Measurements from ENCODE around the gene MTIF3.

MTIF3 gene

GRCh38 chr13:27495551-27495950, 45.2 kb upstream of the MTIF3 start (continued):
- TF ChIP-seq KLF8 (tag by site-specific recombination; IDR thresholded peaks at IDR 0.05), result no peak
- TF ChIP-seq ZBTB21 (tag by site-specific recombination; IDR thresholded peaks at IDR 0.05), result no peak
- no peak for TF ChIP-seq ZNF404 (tag by site-specific recombination; IDR thresholded peaks at IDR 0.05)
- no peak for TF ChIP-seq ZNF837 (tag by site-specific recombination; IDR thresholded peaks at IDR 0.05)

- no peaks in the 10 kb centered on the region for H3K4me1 ChIP-seq (ENCODE audit: control insufficient read depth, insufficient read depth, low read length)
- no peak for TF ChIP-seq ZNF658 (tag by site-specific recombination; IDR thresholded peaks at IDR 0.05)
- TF ChIP-seq IKZF3 (tag by site-specific recombination; IDR thresholded peaks at IDR 0.05), result no peak
- no peak for TF ChIP-seq ZNF518A (tag by site-specific recombination; conservative IDR thresholded peaks at IDR 0.05; ENCODE audit: low read depth)
- TF ChIP-seq ZNF324 (tag by site-specific recombination; IDR thresholded peaks at IDR 0.05), result no peak
- no peak for TF ChIP-seq ZNF221 (tag by site-specific recombination; IDR thresholded peaks at IDR 0.05; ENCODE audit: borderline replicate concordance)
- TF ChIP-seq EGR2 (tag by site-specific recombination; IDR thresholded peaks at IDR 0.05; ENCODE audit: low read depth), result no peak
- TF ChIP-seq ZNF404 (tag by site-specific recombination; IDR thresholded peaks at IDR 0.05), result no peak
- TF ChIP-seq ZNF266 (tag by site-specific recombination; IDR thresholded peaks at IDR 0.05; ENCODE audit: low read depth), result no peak
- TF ChIP-seq SETDB1 (IDR thresholded peaks at IDR 0.05; ENCODE audit: insufficient read length, low read length), result no peak
- no peak for TF ChIP-seq ZNF132 (tag by site-specific recombination; IDR thresholded peaks at IDR 0.05; ENCODE audit: borderline replicate concordance)
- TF ChIP-seq ZBTB11 (tag by site-specific recombination; conservative IDR thresholded peaks at IDR 0.05; ENCODE audit: low read depth), result no peak
- TF ChIP-seq GLIS2 (tag by site-specific recombination; IDR thresholded peaks at IDR 0.05), result no peak
- TF ChIP-seq ZNF514 (tag by site-specific recombination; IDR thresholded peaks at IDR 0.05), result no peak
- TF ChIP-seq ZNF394 (tag by site-specific recombination; IDR thresholded peaks at IDR 0.05; ENCODE audit: borderline replicate concordance), result no peak
- no peak overlapping the region for H3K4me3 ChIP-seq (ENCODE audit: low read depth, low read length)
- CTCF ChIA-PET, result no interaction called here
- no peak overlapping the region for H3K27ac ChIP-seq (ENCODE audit: extremely low read depth, low read depth, low read length)
- no peaks in the 10 kb centered on the region for H3K36me3 ChIP-seq (ENCODE audit: control insufficient read depth in 2 of 2, insufficient read depth in 1 of 2, low read length in 2 of 2)
- POLR2A ChIA-PET, result no interaction called here
- H3K9me3 ChIP-seq (ENCODE audit: control insufficient read depth, insufficient read depth, low read depth, low read length), result no peaks in the 10 kb centered on the region
Measured at GRCh38 chr13:27493981-27494380, 43.6 kb upstream of the MTIF3 start.

- ChIA-PET POLR2A (no interaction called here), CTCF (no interaction called here)
- Histone ChIP-seq H3K9me3 (ENCODE audit: control insufficient read depth, insufficient read depth, low read depth, low read length) (no peaks in the 10 kb centered on the region), H3K4me1 (ENCODE audit: control insufficient read depth, insufficient read depth, low read length) (no peaks in the 10 kb centered on the region), H3K27ac (ENCODE audit: extremely low read depth, low read depth, low read length) (no peak overlapping the region), H3K36me3 (ENCODE audit: control insufficient read depth in 2 of 2, insufficient read depth in 1 of 2, low read length in 2 of 2) (no peaks in the 10 kb centered on the region), H3K4me3 (ENCODE audit: low read depth, low read length) (no peak overlapping the region)
- no peak for TF ChIP-seq ZNF501 (tag by site-specific recombination; IDR thresholded peaks at IDR 0.05)
- no peak for TF ChIP-seq TCF7L2 (IDR thresholded peaks at IDR 0.05; ENCODE audit: borderline replicate concordance, low read depth, low read length)
- no peak for TF ChIP-seq YY1 (tag by site-specific recombination; IDR thresholded peaks at IDR 0.05)
- no peak for TF ChIP-seq ZNF529 (tag by site-specific recombination; IDR thresholded peaks at IDR 0.05; ENCODE audit: insufficient replicate concordance)
- TF ChIP-seq GLIS2 (tag by site-specific recombination; IDR thresholded peaks at IDR 0.05), result no peak
- TF ChIP-seq KLF10 (tag by site-specific recombination; IDR thresholded peaks at IDR 0.05), result no peak
- no peak for TF ChIP-seq SETDB1 (IDR thresholded peaks at IDR 0.05; ENCODE audit: insufficient read length, low read length)
- no peak for TF ChIP-seq GFI1B (tag by site-specific recombination; IDR thresholded peaks at IDR 0.05)
Measured at GRCh38 chr13:27489456-27489855, 39.1 kb upstream of the MTIF3 start.
